ENCODE data around the gene APOB. TPM values are rescaled to one million over a fixed set of nuclear protein-coding genes. Genes with fewer than 3 reads are reported as not detected.

The APOB gene
- total RNA-seq, 1 donor from 2014 or later = 15.9 TPM

GRCh38 chr2:21020031-21020667 is 23.7 kb downstream of the APOB start:
- DNase-seq (ENCODE audit: low spot score) = no peak
- no peak overlapping the region for H3K27ac Mint-ChIP-seq (ENCODE audit: unreplicated experiment)
- no peak overlapping the region for H3K4me3 Mint-ChIP-seq (ENCODE audit: unreplicated experiment)
- H3K4me1 Mint-ChIP-seq (ENCODE audit: unreplicated experiment) = no peaks in the 10 kb centered on the region
- peaks cover 29% of the 10 kb centered on the region for H3K36me3 Mint-ChIP-seq (ENCODE audit: low read depth, unreplicated experiment)
- no peaks in the 10 kb centered on the region for H3K9me3 Mint-ChIP-seq (ENCODE audit: unreplicated experiment)
- peaks cover 3% of the 10 kb centered on the region for H3K27me3 Mint-ChIP-seq (ENCODE audit: unreplicated experiment)
- TF ChIP-seq CTCF (IDR thresholded peaks at IDR 0.05; ENCODE audit: unreplicated experiment) = no peak

- peaks cover 3% of the 10 kb centered on the region for H3K27me3 Mint-ChIP-seq (ENCODE audit: unreplicated experiment)
- H3K9me3 Mint-ChIP-seq (ENCODE audit: unreplicated experiment) = no peaks in the 10 kb centered on the region
- TF ChIP-seq CTCF (IDR thresholded peaks at IDR 0.05; ENCODE audit: unreplicated experiment) = no peak
- no peak for DNase-seq (ENCODE audit: low spot score)
- no peak overlapping the region for H3K4me3 Mint-ChIP-seq (ENCODE audit: unreplicated experiment)
- no peak overlapping the region for H3K27ac Mint-ChIP-seq (ENCODE audit: unreplicated experiment)
- H3K4me1 Mint-ChIP-seq (ENCODE audit: unreplicated experiment) = no peaks in the 10 kb centered on the region
- peaks cover 33% of the 10 kb centered on the region for H3K36me3 Mint-ChIP-seq (ENCODE audit: low read depth, unreplicated experiment)
Measured at GRCh38 chr2:21019678-21020021, 24.2 kb downstream of the APOB start.

GRCh38 chr2:21019000-21019677 is 24.7 kb downstream of the APOB start:
- H3K27me3 Mint-ChIP-seq (ENCODE audit: unreplicated experiment) = peaks cover 3% of the 10 kb centered on the region
- H3K9me3 Mint-ChIP-seq (ENCODE audit: unreplicated experiment) = no peaks in the 10 kb centered on the region
- H3K4me1 Mint-ChIP-seq (ENCODE audit: unreplicated experiment) = no peaks in the 10 kb centered on the region
- no peak for DNase-seq (ENCODE audit: low spot score)
- no peak overlapping the region for H3K27ac Mint-ChIP-seq (ENCODE audit: unreplicated experiment)
- TF ChIP-seq CTCF (IDR thresholded peaks at IDR 0.05; ENCODE audit: unreplicated experiment) = no peak
- peaks cover 33% of the 10 kb centered on the region for H3K36me3 Mint-ChIP-seq (ENCODE audit: low read depth, unreplicated experiment)
- H3K4me3 Mint-ChIP-seq (ENCODE audit: unreplicated experiment) = no peak overlapping the region

- H3K4me1 Mint-ChIP-seq (ENCODE audit: unreplicated experiment) = no peaks in the 10 kb centered on the region
- H3K27ac Mint-ChIP-seq (ENCODE audit: unreplicated experiment) = no peak overlapping the region
- H3K27me3 Mint-ChIP-seq (ENCODE audit: unreplicated experiment) = peaks cover 3% of the 10 kb centered on the region
- H3K9me3 Mint-ChIP-seq (ENCODE audit: unreplicated experiment) = no peaks in the 10 kb centered on the region
- no peak for DNase-seq (ENCODE audit: low spot score)
- H3K4me3 Mint-ChIP-seq (ENCODE audit: unreplicated experiment) = no peak overlapping the region
- H3K36me3 Mint-ChIP-seq (ENCODE audit: low read depth, unreplicated experiment) = peaks cover 40% of the 10 kb centered on the region
- no peak for TF ChIP-seq CTCF (IDR thresholded peaks at IDR 0.05; ENCODE audit: unreplicated experiment)
Measured at GRCh38 chr2:21018290-21018689, 25.6 kb downstream of the APOB start.

- Mint-ChIP-seq H3K9me3 (ENCODE audit: unreplicated experiment) (no peaks in the 10 kb centered on the region), H3K27me3 (ENCODE audit: unreplicated experiment) (peaks cover 3% of the 10 kb centered on the region), H3K27ac (ENCODE audit: unreplicated experiment) (no peak overlapping the region), H3K4me3 (ENCODE audit: unreplicated experiment) (no peak overlapping the region), H3K4me1 (ENCODE audit: unreplicated experiment) (no peaks in the 10 kb centered on the region), H3K36me3 (ENCODE audit: low read depth, unreplicated experiment) (peaks cover 44% of the 10 kb centered on the region)
- TF ChIP-seq CTCF (IDR thresholded peaks at IDR 0.05; ENCODE audit: unreplicated experiment) = no peak
- DNase-seq (ENCODE audit: low spot score) = no peak
Measured at GRCh38 chr2:21017748-21018276, 26.1 kb downstream of the APOB start.
